Transverse colon (tissue), 4 donors: Measurements from ENCODE around the gene MTSS2. TPM values are rescaled to one million over a fixed set of nuclear protein-coding genes. Genes with fewer than 3 reads are reported as not detected.

Experiments used
- DNase-seq: peaks from one replicate; pipeline ENCODE4 v3.0.0-alpha.2; 2019
- H3K27ac ChIP-seq, 4 donors: fragments of 200-600 bp; sonication (generic); 2 replicates each; pipeline ENCODE4 v1.5.1; 2016 to 2018; ENCODE audit warnings: inconsistent platforms in 4 of 4
- H3K27me3 ChIP-seq: fragments of 200-600 bp; sonication (generic); 2 replicates; pipeline ENCODE4 v1.5.1; 2017; ENCODE audit warnings: inconsistent platforms
- H3K36me3 ChIP-seq, 4 donors: fragments of 200-600 bp; sonication (generic); 2 replicates each; pipeline ENCODE4 v1.5.1; 2017 to 2019; ENCODE audit warnings: inconsistent platforms in 4 of 4
- H3K4me1 ChIP-seq, 4 donors: fragments of 200-600 bp; sonication (generic); 2 replicates each; pipeline ENCODE4 v1.5.1; 2017 to 2020; ENCODE audit warnings: inconsistent platforms in 4 of 4
- H3K4me3 ChIP-seq, 4 donors: fragments of 200-600 bp; sonication (generic); 1 replicate in 1 of 4; 2 replicates in 3 of 4; pipeline versions ENCODE4 v1.5.1 to v1.6.1; 2017 to 2019; ENCODE audit warnings: inconsistent platforms in 4 of 4
- H3K9me3 ChIP-seq, 2 donors: fragments of 200-600 bp; sonication (generic); 2 replicates each; pipeline ENCODE4 v1.5.1; 2017 to 2019; ENCODE audit warnings: inconsistent platforms in 2 of 2
- EP300 ChIP-seq: sonication (generic); formaldehyde crosslinking; IDR thresholded peaks from one replicate; pipeline ENCODE4 v1.6.1; 2017; ENCODE audit warnings: antibody characterized with exemption, low read depth
- POLR2A ChIP-seq: fragments of 450-650 bp; IDR thresholded peaks from one replicate; pipeline ENCODE4 v1.6.1; 2016; ENCODE audit warnings: antibody characterized with exemption, mild to moderate bottlenecking, moderate library complexity
- POLR2AphosphoS5 ChIP-seq, 3 donors: sonication (generic); formaldehyde crosslinking; IDR thresholded peaks; one replicate each; pipeline ENCODE4 v1.6.1; 2016; ENCODE audit warnings: antibody characterized with exemption in 3 of 3
- WGBS, 2 donors: methylation state at CpG; one replicate each; pipeline ENCODE4 v1.1.5; 2018; ENCODE audit warnings: low coverage in 1 of 2; 5-methylcytosine and 5-hydroxymethylcytosine counted together
- in situ Hi-C, 4 donors: fragments of 200-750 bp; cut with MboI; loops; one replicate each; pipeline versions ENCODE4 v1.15.0 to v1.15.1; 2017; ENCODE audit warnings: low sequenced_read_pairs in 3 of 4, low pct_ligation_motif_present in 1 of 4, low pct_unique_long_range_greater_than_20kb in 1 of 4
- intact Hi-C: fragments of 100-400 bp; cut with DNase I; formaldehyde crosslinking; loops from one replicate; pipeline ENCODE4 v1.15.1; 2023; ENCODE audit warnings: low total_unique reads
- total RNA-seq, 4 donors: library from RNA; depleted of rRNA; stranded (reverse); fragments of >200 nt; gene quantifications; one replicate each; pipeline ENCODE4 v1.1.0, GENCODE V29; 2016
- TF ChIP-seq, protein P1 (sequence below), 5 experiments: fragments of 200-600 bp in 3 of 5; fragments of 450-650 bp in 2 of 5; sonication (generic) in 3 of 5; IDR thresholded peaks; 1 replicate in 2 of 5; 2 replicates in 3 of 5; pipeline ENCODE4 v1.5.1; 2016 to 2017; ENCODE audit warnings: antibody characterized with exemption in 5 of 5, inconsistent platforms in 3 of 5, mild to moderate bottlenecking in 2 of 5, moderate library complexity in 1 of 5

The MTSS2 gene
- total RNA-seq, 4 donors from 2014 or later = 13.9 to 149 (median 33.8) TPM

GRCh38 chr16:70687102-70687511, 1.3 kb upstream of the MTSS2 start:
- Histone ChIP-seq H3K4me1 (peaks cover 60 to 92% (median 80%) of the 10 kb centered on the region in 4 donors), H3K36me3 (no peaks in the 10 kb centered on the region), H3K9me3 (no peaks in the 10 kb centered on the region), H3K4me3 (no peak overlapping the region), H3K27ac (peak overlapping the region; percentile 87 to 95 (median 91)), H3K27me3 (peaks cover 6% of the 10 kb centered on the region)
- intact Hi-C loops = no loop called here
- in situ Hi-C loops = loop anchor here in 1 of 4 donors (10.0 kb wide), 1 partner anchor 78 kb away; no protein-coding TSS in a partner anchor
- WGBS, 2 donors = 62% methylated on average over 5 of the region's 5 CpGs; no CpG with 5 or more reads in 1 of the 2 donors
- TF ChIP-seq, protein P1, sequence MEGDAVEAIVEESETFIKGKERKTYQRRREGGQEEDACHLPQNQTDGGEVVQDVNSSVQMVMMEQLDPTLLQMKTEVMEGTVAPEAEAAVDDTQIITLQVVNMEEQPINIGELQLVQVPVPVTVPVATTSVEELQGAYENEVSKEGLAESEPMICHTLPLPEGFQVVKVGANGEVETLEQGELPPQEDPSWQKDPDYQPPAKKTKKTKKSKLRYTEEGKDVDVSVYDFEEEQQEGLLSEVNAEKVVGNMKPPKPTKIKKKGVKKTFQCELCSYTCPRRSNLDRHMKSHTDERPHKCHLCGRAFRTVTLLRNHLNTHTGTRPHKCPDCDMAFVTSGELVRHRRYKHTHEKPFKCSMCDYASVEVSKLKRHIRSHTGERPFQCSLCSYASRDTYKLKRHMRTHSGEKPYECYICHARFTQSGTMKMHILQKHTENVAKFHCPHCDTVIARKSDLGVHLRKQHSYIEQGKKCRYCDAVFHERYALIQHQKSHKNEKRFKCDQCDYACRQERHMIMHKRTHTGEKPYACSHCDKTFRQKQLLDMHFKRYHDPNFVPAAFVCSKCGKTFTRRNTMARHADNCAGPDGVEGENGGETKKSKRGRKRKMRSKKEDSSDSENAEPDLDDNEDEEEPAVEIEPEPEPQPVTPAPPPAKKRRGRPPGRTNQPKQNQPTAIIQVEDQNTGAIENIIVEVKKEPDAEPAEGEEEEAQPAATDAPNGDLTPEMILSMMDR (IDR thresholded peaks at IDR 0.05) = no peak
- TF ChIP-seq POLR2A = no peak
- TF ChIP-seq POLR2AphosphoS5 (IDR thresholded peaks at IDR 0.05) = no peak
- TF ChIP-seq EP300 = no peak
- no peak for DNase-seq

DNA sequence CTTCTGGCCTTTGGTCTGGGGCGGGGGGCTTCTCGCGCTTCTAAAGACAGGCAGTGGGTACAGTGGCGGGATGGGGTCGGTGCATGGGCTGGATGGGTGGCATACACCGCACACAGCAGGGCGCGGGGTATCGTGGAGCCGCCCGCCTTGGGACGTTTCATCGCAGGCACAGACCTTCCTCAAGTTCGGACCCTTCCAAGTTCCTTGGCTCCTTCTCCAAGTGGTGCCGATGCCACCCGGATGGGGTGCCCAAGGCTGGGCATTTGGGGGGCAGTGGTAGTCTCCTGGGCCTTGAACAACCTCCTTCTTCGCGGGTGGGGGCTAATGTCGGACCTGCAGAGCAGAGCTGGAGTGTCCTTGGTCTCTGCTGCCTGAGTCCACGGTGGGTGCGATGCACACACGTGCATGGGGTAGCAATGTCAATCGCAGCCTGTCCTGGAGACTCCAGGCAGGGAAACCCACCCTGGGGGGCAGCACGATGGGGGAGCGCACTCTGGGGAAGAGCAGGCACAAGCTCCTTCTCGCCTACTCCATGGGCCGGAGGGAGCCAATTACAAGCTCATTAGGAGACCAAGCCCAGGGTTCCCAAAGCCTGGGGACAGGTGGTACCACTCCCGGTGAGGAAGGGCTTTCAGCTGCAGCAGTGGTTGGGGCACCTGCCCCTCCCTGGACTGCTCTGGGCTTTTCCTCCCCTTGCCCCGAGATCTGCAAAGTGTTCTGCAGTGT, 686 bp upstream of the MTSS2 start:
- intact Hi-C loops = no loop called here
- in situ Hi-C loops = loop anchor here in 1 of 4 donors (10.0 kb wide), 1 partner anchor 78 kb away; no protein-coding TSS in a partner anchor
- Histone ChIP-seq H3K4me1 (peaks cover 60 to 93% (median 81%) of the 10 kb centered on the region in 4 donors), H3K36me3 (no peaks in the 10 kb centered on the region), H3K4me3 (peak overlapping the region; percentile 29 to 58 (median 37)), H3K9me3 (no peaks in the 10 kb centered on the region), H3K27ac (peak overlapping the region; percentile 87 to 95 (median 91)), H3K27me3 (peaks cover 6% of the 10 kb centered on the region)
- TF ChIP-seq, protein P1 (IDR thresholded peaks at IDR 0.05) = no peak
- TF ChIP-seq EP300 (no peak), POLR2A (no peak), POLR2AphosphoS5 (IDR thresholded peaks at IDR 0.05) (no peak)
- DNase-seq = no peak
- WGBS, 2 donors = 67% methylated on average over 19 of the region's 29 CpGs; no CpG with 5 or more reads in 1 of the 2 donors

DNA sequence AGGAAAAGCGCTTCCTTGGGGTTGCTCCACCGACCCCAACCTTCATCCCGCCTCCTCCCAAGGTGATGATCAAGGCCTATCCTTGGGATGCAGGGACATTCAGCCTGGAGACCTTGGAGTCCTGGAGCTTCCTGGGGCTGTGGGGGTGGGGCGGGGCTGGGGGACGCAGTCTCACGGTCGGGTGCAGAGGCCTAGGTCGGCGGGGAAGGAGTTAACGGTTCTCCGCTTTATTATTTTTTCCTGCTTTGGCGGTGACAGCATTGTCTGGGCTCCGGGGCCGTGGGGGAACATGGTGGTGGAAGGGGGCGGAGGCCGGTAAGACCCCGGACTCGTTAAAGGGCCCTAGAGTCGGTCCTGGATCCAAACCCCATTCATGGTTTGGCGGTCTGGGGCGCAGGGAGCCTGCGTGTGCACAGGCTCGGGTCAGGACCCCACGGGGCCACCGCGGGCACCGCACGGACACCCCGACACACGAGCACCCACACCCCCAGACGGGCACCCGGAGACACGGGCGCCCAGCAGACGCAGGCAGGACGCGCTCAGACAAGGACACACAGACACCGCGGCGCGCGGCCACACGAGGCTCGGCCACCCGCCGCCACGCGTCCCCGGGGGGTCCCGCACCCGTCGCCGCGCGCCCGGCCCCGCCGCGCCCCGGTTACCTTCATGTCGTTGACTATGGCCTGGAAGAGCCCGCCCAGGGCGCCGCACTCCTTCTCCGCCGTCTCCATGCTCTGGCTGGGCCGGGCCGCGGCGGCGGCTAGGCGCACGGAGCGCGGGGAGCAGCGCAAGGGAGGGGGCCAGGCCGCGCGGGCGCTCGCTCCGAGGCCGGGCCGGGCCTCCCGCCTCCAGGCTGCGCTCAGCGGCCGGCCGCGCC, 554 bp downstream of the MTSS2 start:
- no peak for DNase-seq
- Histone ChIP-seq H3K36me3 (no peaks in the 10 kb centered on the region), H3K9me3 (no peaks in the 10 kb centered on the region), H3K4me1 (peaks cover 59 to 93% (median 80%) of the 10 kb centered on the region in 4 donors), H3K27me3 (peaks cover 6% of the 10 kb centered on the region), H3K4me3 (peak overlapping the region; percentile 57 to 61 (median 58)), H3K27ac (peak overlapping the region; percentile 80 to 91 (median 89))
- in situ Hi-C loops (loop anchor here in 1 of 4 donors (10.0 kb wide), 1 partner anchor 80 kb away; no protein-coding TSS in a partner anchor), intact Hi-C loops (no loop called here)
- 6% methylated on average over 19 of the region's 90 CpGs; no CpG with 5 or more reads in 1 of the 2 donors for WGBS, 2 donors
- TF ChIP-seq POLR2AphosphoS5 (IDR thresholded peaks at IDR 0.05) (no peak), POLR2A (no peak), EP300 (no peak)
- TF ChIP-seq, protein P1 (IDR thresholded peaks at IDR 0.05) = no peak
